HepG2 (cell line): ENCODE data around the gene PYHIN1.

ENCODE experiments used
- CTCF ChIP-seq: sonication (generic); formaldehyde crosslinking; IDR thresholded peaks from 2 replicates; pipeline ENCODE4 v1.5.0; 2020; ENCODE audit warnings: mild to moderate bottlenecking, missing genetic modification reagents, moderate library complexity
- HOXA9 ChIP-seq: sonication (generic); formaldehyde crosslinking; IDR thresholded peaks from 2 replicates; pipeline ENCODE4 v1.8.1; 2022; ENCODE audit warnings: missing genetic modification reagents, mild to moderate bottlenecking, moderate library complexity, borderline replicate concordance
- ZNF530 ChIP-seq: sonication (generic); formaldehyde crosslinking; IDR thresholded peaks from 2 replicates; pipeline ENCODE4 v1.5.0; 2020; ENCODE audit warnings: low read depth, mild to moderate bottlenecking, missing genetic modification reagents

- TF ChIP-seq HOXA9 (CRISPR knock-in tag) = no peak
- no peak for TF ChIP-seq CTCF (CRISPR knock-in tag)
- TF ChIP-seq ZNF530 = no peak
These were observed 31.6 kb downstream of the PYHIN1 start for GRCh38 chr1:158962983-158963382.
